ENCODE data around the gene IGFBPL1. TPM values are rescaled to one million over a fixed set of nuclear protein-coding genes. Genes with fewer than 3 reads are reported as not detected.

The IGFBPL1 gene
- total and polyA plus RNA-seq, 8 donors: 1.2 to 5.9 (median 1.6) TPM

- H3K36me3 ChIP-seq: peaks cover 0 to 26% of the 10 kb centered on the region in 2 donors
- no peak overlapping the region for H3K27ac ChIP-seq
- intact Hi-C loops (cut with DNase I): no loop called here
- H3K9me3 ChIP-seq: no peaks in the 10 kb centered on the region
- TF ChIP-seq CTCF (IDR thresholded peaks at IDR 0.05): no peak
- no peaks in the 10 kb centered on the region for H3K27me3 ChIP-seq
- DNase-seq (no peak), ATAC-seq (no peak)
- peak overlapping the region; percentile 75 to 87 for H3K4me3 ChIP-seq
- H3K4me1 ChIP-seq: peaks cover 0 to 12% of the 10 kb centered on the region in 2 donors
Observed at GRCh38 chr9:38393128-38393796, 31.0 kb downstream of the IGFBPL1 start.

DNA sequence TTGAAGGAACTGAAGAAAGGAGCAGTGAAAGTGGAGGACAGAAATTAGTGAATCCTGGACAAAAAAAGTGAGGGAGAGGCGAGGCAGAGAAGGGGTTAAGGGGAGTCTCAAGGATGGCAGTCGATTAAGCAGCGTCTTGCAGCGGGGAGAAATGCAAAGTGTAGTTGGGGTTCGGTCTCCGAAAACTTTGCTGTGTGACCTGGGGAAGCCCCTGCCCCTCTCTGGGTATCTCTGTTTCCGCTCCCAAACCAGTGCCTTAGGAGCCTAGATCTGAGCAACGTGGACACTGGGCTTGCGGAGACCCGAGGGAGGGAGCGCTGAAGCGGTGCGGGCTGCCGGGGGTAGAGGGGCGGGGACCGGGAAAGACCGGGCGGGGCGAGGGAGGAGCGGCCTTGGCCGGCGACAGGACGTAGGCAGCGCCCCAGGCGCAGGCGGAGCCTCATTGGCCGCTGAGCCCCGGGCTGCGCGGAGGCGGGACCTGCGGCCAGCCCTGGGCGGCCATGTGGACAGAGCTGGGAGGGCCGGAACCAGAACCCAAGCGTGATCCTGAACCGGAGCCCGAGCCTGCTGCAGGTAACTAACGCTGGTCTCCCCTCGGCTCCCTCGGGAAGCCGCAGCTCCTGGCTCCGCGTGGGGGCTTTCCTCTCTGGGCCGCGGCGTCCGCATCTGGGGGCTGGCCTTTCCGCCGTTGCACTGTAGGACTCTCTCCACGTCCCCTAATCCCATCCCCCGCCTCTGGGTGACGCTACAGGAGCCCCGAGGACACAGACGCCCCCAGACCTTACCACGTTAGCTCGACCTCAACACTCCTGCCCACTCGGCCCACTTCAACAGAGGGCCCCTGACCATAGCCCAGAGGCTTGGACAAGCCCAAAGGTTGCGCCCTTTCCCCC, 31.8 kb downstream of the IGFBPL1 start, which contains the start of gene ALDH1B1:
TSS of gene ALDH1B1 (plus strand) at position 468 of the 893 bp plus-strand sequence. CDS start 3,047 bp downstream, outside the sequence.
- Histone ChIP-seq H3K36me3 (peaks cover 0 to 20% of the 10 kb centered on the region in 2 donors), H3K4me1 (peaks cover 0 to 12% of the 10 kb centered on the region in 2 donors), H3K4me3 (peak within 1 kb of the TSS; percentile 75 to 87), H3K27ac (peak within 1 kb of the TSS in 1 of 2 donors; percentile 55), H3K27me3 (no peaks in the 10 kb centered on the region), H3K9me3 (no peaks in the 10 kb centered on the region)
- TF ChIP-seq CTCF (IDR thresholded peaks at IDR 0.05): peak in 1 of 2 donors; percentile 22
- intact Hi-C loops (cut with DNase I): no loop called here
- peak; percentile 99 for ATAC-seq
- DNase-seq: peak; percentile 86 to 98 (median 90)

DNA sequence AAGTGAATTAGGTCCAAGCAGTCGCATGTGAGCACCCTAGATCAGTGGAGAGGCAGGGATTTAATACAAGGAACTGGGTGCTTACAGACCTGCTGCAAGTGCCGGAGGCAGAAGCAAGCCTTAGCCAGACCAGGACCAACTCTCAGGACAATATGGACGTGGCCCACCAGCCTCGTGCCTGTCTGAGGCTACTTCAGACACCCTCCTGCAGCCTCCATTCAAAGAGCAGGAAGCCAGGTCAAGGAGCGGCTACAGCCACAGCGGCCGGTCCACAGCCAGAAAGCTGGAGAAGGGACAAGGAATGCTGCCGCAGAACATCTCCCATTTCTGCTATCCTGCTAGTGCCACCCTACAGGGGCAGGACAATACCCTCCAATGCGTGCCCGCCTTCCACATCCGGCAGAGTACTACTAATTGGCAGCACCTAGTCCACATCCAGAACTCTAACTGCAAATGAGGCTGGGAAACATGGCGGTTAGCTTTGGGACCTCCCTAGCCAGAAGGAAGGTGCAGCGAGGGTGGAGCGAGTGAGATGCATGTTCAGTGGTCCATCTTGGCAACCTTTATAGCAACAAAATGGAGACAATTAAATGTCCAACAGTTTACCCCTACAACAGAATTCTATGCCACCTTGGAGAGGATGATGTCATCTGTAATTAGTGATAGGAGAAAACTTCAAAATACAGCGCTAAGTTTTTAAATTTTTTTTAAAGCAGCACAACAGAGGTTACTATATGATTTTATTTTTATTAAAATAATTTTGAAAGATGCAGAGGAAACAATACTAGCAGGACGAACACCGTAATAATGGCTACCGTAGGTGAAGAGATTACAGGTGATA, 32.8 kb downstream of the IGFBPL1 start:
- Histone ChIP-seq H3K27me3 (no peaks in the 10 kb centered on the region), H3K4me3 (peak overlapping the region in 1 of 2 donors; percentile 75), H3K36me3 (peaks cover 0 to 10% of the 10 kb centered on the region in 2 donors), H3K4me1 (peaks cover 0 to 12% of the 10 kb centered on the region in 2 donors), H3K27ac (no peak overlapping the region), H3K9me3 (no peaks in the 10 kb centered on the region)
- DNase-seq (no peak), ATAC-seq (no peak)
- no peak for TF ChIP-seq CTCF (IDR thresholded peaks at IDR 0.05)
- intact Hi-C loops (cut with DNase I): no loop called here

- Histone ChIP-seq H3K27ac (no peak overlapping the region), H3K9me3 (no peaks in the 10 kb centered on the region), H3K27me3 (no peaks in the 10 kb centered on the region), H3K4me1 (peaks cover 0 to 12% of the 10 kb centered on the region in 2 donors), H3K36me3 (peaks cover 0 to 4% of the 10 kb centered on the region in 2 donors), H3K4me3 (no peak overlapping the region)
- DNase-seq: no peak
- intact Hi-C loops (cut with DNase I): no loop called here
- no peak for TF ChIP-seq CTCF (IDR thresholded peaks at IDR 0.05)
- no peak for ATAC-seq
Observed at GRCh38 chr9:38390851-38391250, 33.4 kb downstream of the IGFBPL1 start.
